Lower leg skin (tissue), 4 donors: ENCODE results near the gene TMEM217. TPM values are rescaled to one million over a fixed set of nuclear protein-coding genes. Genes with fewer than 3 reads are reported as not detected.

Experiments used
- DNase-seq, 2 donors: peaks; one replicate each; pipeline ENCODE4 v3.0.0-alpha.2; 2019; ENCODE audit warnings: low spot score in 2 of 2
- H3K4me3 ChIP-seq: fragments of 200-600 bp; sonication (generic); 2 replicates; pipeline ENCODE4 v1.5.1; 2017; ENCODE audit warnings: mild to moderate bottlenecking, low read depth; ENCODE audit not compliant: poor library complexity, severe bottlenecking
- CTCF ChIP-seq, 3 donors: fragments of 450-650 bp; IDR thresholded peaks; one replicate each; pipeline ENCODE4 v1.5.1; 2016; ENCODE audit warnings: antibody characterized with exemption in 3 of 3, mild to moderate bottlenecking in 3 of 3, moderate library complexity in 2 of 3
- POLR2A ChIP-seq, 2 donors: fragments of 450-650 bp; IDR thresholded peaks; one replicate each; pipeline ENCODE4 v1.6.1; 2016 to 2017; ENCODE audit warnings: antibody characterized with exemption in 2 of 2, mild to moderate bottlenecking in 1 of 2, moderate library complexity in 1 of 2
- WGBS, 2 donors: methylation state at CpG; one replicate each; pipeline ENCODE4 v1.1.5; 2018; 5-methylcytosine and 5-hydroxymethylcytosine counted together
- intact Hi-C: fragments of 100-400 bp; cut with DNase I; formaldehyde crosslinking; loops from one replicate; pipeline ENCODE4 v1.15.0; 2023; ENCODE audit warnings: low total_unique reads
- total RNA-seq, 4 donors: library from RNA; depleted of rRNA; stranded (reverse); fragments of >200 nt; gene quantifications; one replicate each; pipeline ENCODE4 v1.1.0, GENCODE V29; 2016

TMEM217 gene
- total RNA-seq, 4 donors from 2014 or later: 0.46 to 2.3 (median 1.0) TPM

- 85 to 88% methylated on average over 10 of the region's 10 CpGs for WGBS, 2 donors
- TF ChIP-seq POLR2A (IDR thresholded peaks at IDR 0.05) (no peak), CTCF (IDR thresholded peaks at IDR 0.05) (no peak)
- peak in 1 of 2 donors; percentile 68 for DNase-seq
- no peak overlapping the region for H3K4me3 ChIP-seq
- intact Hi-C loops: loop anchor here (5.0 to 10.0 kb wide), 2 partner anchors 122 to 150 kb away; no protein-coding TSS in a partner anchor
Measured at GRCh38 chr6:37174515-37175331, 83.2 kb downstream of the TMEM217 start.

DNA sequence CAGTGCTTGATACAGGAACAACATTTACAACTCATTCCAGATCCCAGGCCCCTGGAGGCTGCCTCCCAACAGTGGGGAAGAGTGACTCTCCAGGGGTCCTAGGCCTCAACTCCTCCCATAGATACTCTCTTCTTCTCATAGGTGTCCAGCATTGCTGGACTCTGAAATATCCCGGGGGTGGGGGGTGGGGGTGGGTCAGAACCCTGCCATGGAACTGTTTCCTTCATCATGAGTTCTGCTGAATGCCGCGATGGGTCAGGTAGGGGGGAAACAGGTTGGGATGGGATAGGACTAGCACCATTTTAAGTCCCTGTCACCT lies 83.8 kb downstream of the TMEM217 start:
- H3K4me3 ChIP-seq: no peak overlapping the region
- TF ChIP-seq CTCF (IDR thresholded peaks at IDR 0.05): no peak
- TF ChIP-seq POLR2A (IDR thresholded peaks at IDR 0.05): no peak
- intact Hi-C loops: loop anchor here (5.0 to 10.0 kb wide), 2 partner anchors 122 to 149 kb away; no protein-coding TSS in a partner anchor
- WGBS, 2 donors: 69 to 75% methylated on average over 3 of the region's 3 CpGs
- no peak for DNase-seq

- TF ChIP-seq POLR2A (IDR thresholded peaks at IDR 0.05) (no peak), CTCF (IDR thresholded peaks at IDR 0.05) (no peak)
- peak in 1 of 2 donors; percentile 77 for DNase-seq
- H3K4me3 ChIP-seq: no peak overlapping the region
- 47 to 60% methylated on average over 9 of the region's 9 CpGs for WGBS, 2 donors
- intact Hi-C loops: loop anchor here (5.0 to 10.0 kb wide), 2 partner anchors 121 to 149 kb away; no protein-coding TSS in a partner anchor
Measured at GRCh38 chr6:37173493-37174195, 84.3 kb downstream of the TMEM217 start.

GRCh38 chr6:37172912-37173492 lies 84.9 kb downstream of the TMEM217 start:
- intact Hi-C loops: loop anchor here (5.0 to 10.0 kb wide), 2 partner anchors 121 to 148 kb away; no protein-coding TSS in a partner anchor
- DNase-seq: no peak
- 88 to 93% methylated on average over 7 of the region's 7 CpGs for WGBS, 2 donors
- TF ChIP-seq CTCF (IDR thresholded peaks at IDR 0.05): no peak
- no peak for TF ChIP-seq POLR2A (IDR thresholded peaks at IDR 0.05)
- H3K4me3 ChIP-seq: no peak overlapping the region

DNA sequence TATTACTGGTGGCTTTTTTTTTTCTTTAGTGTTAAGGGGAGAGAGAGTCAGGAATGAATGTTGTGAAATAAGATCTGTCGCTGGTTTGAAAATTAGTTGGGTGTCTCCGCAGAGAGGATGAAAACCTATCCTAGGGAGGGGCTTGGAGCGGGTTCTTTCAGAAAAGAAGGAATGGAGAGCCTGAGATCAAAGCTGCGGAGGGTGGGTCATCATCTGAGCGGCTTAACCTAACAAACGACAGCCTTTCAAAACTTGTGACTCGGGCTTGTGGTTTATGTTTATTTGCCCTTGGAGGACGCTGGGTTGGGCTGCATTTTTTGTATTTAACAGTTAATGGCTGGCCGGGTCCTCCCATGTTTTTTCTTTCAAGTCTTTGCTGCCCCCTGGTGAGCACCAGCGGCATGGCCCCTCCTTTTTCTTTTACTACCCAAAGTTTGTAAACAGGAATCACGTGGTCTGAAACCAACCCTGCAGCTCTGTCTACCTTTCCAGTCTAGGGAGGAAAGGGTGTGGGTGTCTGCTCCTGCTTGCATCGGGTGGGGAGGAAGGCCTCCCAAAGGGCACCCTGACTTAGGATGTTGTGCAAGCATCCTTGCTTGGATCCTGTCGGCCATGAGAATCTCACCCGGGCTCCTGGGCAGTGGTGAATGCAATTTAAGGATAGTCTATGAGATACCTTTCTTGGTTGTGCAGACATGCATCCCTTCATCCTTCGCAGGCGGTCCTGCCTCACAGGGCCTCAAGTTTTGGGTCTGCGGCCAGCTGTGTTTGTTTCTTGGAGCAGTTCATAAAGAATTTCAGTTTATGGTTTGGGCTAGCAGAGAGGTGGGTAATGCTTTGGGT lies 85.8 kb downstream of the TMEM217 start:
- peak overlapping the region; percentile 81 for H3K4me3 ChIP-seq
- peak; percentile 97 to 98 for DNase-seq
- no peak for TF ChIP-seq POLR2A (IDR thresholded peaks at IDR 0.05)
- TF ChIP-seq CTCF (IDR thresholded peaks at IDR 0.05): peak in 2 of 3 donors; percentile 42 to 95
- WGBS, 2 donors: 7 to 11% methylated on average over 17 of the region's 17 CpGs
- intact Hi-C loops: loop anchor here (5.0 to 10.0 kb wide), 2 partner anchors 120 to 147 kb away; no protein-coding TSS in a partner anchor
